ENCODE measurements around the gene ZNF311. TPM values are rescaled to one million over a fixed set of nuclear protein-coding genes. Genes with fewer than 3 reads are reported as not detected.
A peak's percentile ranks its signal among the peaks of the same experiment; 100 is the strongest.
"Not testable (repeated sequence)": the region's sequence is repeated elsewhere in the genome, so short reads cannot be mapped to it uniquely, and the experiment has no call there.

The ZNF311 gene
- polyA plus RNA-seq, 3 donors, result 6.3 to 8.0 (median 6.5) TPM

- DNase-seq (ENCODE audit: low read depth in 3 of 3, low spot score in 2 of 3), result no peak
Measured at GRCh38 chr6:28956331-28956730, 48.8 kb downstream of the ZNF311 start.

DNA sequence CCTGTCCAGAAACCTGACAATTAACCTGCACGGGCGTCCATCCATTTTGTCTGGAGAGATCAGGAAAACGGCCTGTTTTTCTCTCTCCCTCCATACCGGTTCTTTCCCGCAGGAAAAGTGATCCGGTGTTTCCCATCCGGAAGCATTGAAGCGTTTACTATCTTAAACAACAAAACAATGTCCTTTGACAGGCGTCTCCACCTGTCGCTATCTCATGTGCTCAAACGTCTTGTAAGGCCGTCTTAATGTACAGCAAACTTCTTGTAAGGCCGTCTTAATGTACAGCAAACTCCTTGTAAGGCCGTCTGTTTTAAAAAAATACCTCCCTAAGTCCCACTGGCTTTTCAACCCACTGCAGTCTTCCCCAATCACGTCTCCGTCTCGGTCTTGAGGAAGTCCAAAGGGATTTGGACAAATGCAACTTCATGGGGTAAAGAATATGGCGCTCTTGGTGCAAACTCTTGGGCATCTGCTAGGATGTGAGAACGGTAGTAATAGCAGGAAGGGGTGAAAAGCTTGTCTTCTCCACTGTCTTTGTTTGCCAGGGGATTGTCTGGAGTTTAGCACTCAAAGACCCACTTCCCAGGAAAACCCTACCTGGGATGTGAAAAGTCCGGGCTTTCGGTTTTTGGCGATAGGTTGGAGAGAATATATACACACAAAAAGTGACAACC lies 51.4 kb downstream of the ZNF311 start:
- DNase-seq (ENCODE audit: low read depth in 3 of 3, low spot score in 2 of 3), result peak in 2 of 3 donors; percentile 23 to 33

GRCh38 chr6:28953039-28953584 lies 52.0 kb downstream of the ZNF311 start:
- no peak for DNase-seq (ENCODE audit: low read depth in 3 of 3, low spot score in 2 of 3)

GRCh38 chr6:28949656-28950195 lies 55.4 kb downstream of the ZNF311 start:
- not testable (repeated sequence) for DNase-seq (ENCODE audit: low read depth in 3 of 3, low spot score in 2 of 3)

- no peak for DNase-seq (ENCODE audit: low read depth in 3 of 3, low spot score in 2 of 3)
Measured at GRCh38 chr6:28948782-28949486, 56.2 kb downstream of the ZNF311 start.

GRCh38 chr6:28947831-28948270 lies 57.3 kb downstream of the ZNF311 start:
- DNase-seq (ENCODE audit: low read depth in 3 of 3, low spot score in 2 of 3), result no peak

DNA sequence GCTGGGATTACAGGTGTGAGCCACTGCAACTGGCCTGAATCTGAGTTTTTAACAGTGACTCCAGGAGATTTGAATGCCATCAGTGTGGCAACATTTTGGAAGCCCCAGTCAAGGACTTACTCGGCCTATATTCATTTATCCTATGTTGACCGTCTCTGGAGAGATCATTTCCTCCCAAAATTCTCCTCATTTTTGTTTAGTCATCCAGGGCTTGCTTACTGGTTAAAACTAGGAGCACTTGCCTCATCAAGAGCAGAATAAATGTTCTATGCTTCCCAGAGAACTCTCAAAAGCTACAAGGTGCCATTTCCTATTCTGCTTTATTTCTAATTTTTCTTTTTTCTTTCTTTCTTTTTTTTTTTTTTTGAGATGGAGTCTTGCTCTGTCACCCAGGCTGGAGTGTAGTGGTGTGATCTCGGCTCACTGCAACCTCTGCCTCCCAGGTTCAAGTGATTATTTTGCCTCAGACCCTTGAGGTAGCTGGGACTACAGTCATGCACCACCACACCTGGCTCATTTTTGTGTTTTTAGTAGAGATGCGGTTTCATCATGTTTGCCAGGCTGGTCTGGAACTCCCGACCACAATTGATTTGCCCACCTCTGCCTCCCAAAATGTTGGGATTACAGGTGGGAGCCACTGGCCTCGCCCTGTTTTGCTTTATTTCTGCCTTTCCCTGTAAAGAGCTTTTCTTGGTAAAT lies 57.9 kb downstream of the ZNF311 start:
- DNase-seq (ENCODE audit: low read depth in 3 of 3, low spot score in 2 of 3), result no peak

DNA sequence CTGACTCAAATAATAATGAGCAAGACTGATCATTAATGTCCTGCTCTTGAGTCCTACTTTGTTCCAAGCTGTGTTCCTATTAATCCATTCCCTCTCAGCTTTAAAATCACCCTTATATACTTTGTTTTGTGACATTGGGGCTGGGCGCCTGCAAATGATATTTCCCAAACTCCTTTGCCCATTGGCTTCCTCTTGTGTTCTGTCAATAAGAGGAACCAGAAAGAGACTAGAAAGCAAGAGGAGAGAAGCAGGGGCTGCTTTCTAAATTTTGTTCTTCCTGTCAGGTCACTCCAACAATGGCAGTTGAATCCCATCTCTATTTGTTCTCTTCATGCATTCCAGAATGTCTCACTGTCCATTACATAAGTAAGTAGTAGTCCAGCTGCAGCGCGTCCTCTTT lies 59.8 kb downstream of the ZNF311 start:
- DNase-seq (ENCODE audit: low read depth in 3 of 3, low spot score in 2 of 3), result no peak

Other genes starting within 250 kb of the ZNF311 start
- 10 to 100 TPM; 70.2 to 75.6 (median 70.4) TPM for gene TRIM27, start 81.3 kb downstream of the ZNF311 start, polyA plus RNA-seq (ENCODE audit: insufficient read length in 3 of 3)
- not detected for gene OR2W1, start 39.9 kb upstream of the ZNF311 start, polyA plus RNA-seq (ENCODE audit: insufficient read length in 3 of 3)
- not detected for gene OR2B3, start 82.0 kb upstream of the ZNF311 start, polyA plus RNA-seq (ENCODE audit: insufficient read length in 3 of 3)
- not detected for gene OR2J1, start 94.2 kb upstream of the ZNF311 start, polyA plus RNA-seq (ENCODE audit: insufficient read length in 3 of 3)
- not detected for gene OR2J3, start 102.7 kb upstream of the ZNF311 start, polyA plus RNA-seq (ENCODE audit: insufficient read length in 3 of 3)
- not detected for gene OR2J2, start 165.6 kb upstream of the ZNF311 start, polyA plus RNA-seq (ENCODE audit: insufficient read length in 3 of 3)

All from right renal cortex interstitium (tissue), 3 donors.